Measurements from ENCODE around the gene MATN1. TPM values are rescaled to one million over a fixed set of nuclear protein-coding genes. Genes with fewer than 3 reads are reported as not detected.
A peak's percentile ranks its signal among the peaks of the same experiment; 100 is the strongest.

The MATN1 gene
- polyA plus RNA-seq, 3 donors, result 0.07 TPM; not detected in 2

DNA sequence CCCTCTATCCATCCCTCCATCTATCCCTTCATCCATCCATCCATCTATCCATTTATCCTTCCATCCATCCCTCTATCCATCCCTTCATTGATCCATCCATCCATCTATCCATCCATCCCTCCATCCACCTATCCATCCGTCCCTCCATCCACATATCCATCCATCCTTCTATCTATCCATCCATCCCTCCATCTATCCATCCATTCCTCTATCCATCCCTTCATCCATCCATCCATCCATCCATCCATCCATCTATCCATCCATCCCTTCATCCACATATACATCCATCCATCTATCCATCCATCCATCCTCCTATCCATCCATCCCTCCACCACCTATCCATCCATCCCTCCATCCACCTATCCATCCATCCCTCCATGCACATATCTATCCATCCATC is 23.6 kb downstream of the MATN1 start:
- H3K79me2 ChIP-seq (ENCODE audit: insufficient read depth, low read length), result no peaks in the 10 kb centered on the region
- no peak for DNase-seq
- H2AFZ ChIP-seq (ENCODE audit: insufficient read depth, low read depth, low read length, poor library complexity, severe bottlenecking), result no peak overlapping the region
- TF ChIP-seq, protein P1, sequence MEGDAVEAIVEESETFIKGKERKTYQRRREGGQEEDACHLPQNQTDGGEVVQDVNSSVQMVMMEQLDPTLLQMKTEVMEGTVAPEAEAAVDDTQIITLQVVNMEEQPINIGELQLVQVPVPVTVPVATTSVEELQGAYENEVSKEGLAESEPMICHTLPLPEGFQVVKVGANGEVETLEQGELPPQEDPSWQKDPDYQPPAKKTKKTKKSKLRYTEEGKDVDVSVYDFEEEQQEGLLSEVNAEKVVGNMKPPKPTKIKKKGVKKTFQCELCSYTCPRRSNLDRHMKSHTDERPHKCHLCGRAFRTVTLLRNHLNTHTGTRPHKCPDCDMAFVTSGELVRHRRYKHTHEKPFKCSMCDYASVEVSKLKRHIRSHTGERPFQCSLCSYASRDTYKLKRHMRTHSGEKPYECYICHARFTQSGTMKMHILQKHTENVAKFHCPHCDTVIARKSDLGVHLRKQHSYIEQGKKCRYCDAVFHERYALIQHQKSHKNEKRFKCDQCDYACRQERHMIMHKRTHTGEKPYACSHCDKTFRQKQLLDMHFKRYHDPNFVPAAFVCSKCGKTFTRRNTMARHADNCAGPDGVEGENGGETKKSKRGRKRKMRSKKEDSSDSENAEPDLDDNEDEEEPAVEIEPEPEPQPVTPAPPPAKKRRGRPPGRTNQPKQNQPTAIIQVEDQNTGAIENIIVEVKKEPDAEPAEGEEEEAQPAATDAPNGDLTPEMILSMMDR (IDR thresholded peaks at IDR 0.05), result no peak
- Mint-ChIP-seq H3K27me3 (ENCODE audit: low read depth in 3 of 3) (peaks cover 1 to 6% (median 5%) of the 10 kb centered on the region in 3 donors), H3K4me1 (peaks cover 2% of the 10 kb centered on the region), H3K27ac (no peak overlapping the region), H3K4me3 (no peak overlapping the region), H3K9me3 (no peaks in the 10 kb centered on the region), H3K36me3 (no peaks in the 10 kb centered on the region)
- H3K27ac ChIP-seq (ENCODE audit: low read depth in 1 of 2, low read length in 2 of 2), result no peak overlapping the region
- WGBS (ENCODE audit: insufficient coverage), result 95% methylated on average over 1 of the region's 1 CpG
- H3K9ac ChIP-seq (ENCODE audit: insufficient read depth, low read length, poor library complexity, severe bottlenecking), result no peak overlapping the region
- H3K9me3 ChIP-seq (replicated peaks in 1 of 2; ENCODE audit: control insufficient read depth in 1 of 2, insufficient read depth in 1 of 2, low read length in 2 of 2), result no peaks in the 10 kb centered on the region
- no peaks in the 10 kb centered on the region for H3K36me3 ChIP-seq (replicated peaks in 1 of 2; ENCODE audit: control insufficient read depth in 1 of 2, insufficient read depth in 2 of 2, low read length in 2 of 2)
- no peak overlapping the region for H3K4me3 ChIP-seq (replicated peaks in 1 of 3; ENCODE audit: low read depth in 2 of 3, low read length in 3 of 3)
- no peaks in the 10 kb centered on the region for H3K4me1 ChIP-seq (ENCODE audit: control insufficient read depth in 1 of 2, insufficient read depth in 2 of 2, low read length in 2 of 2)
- H3K4me2 ChIP-seq (replicated peaks; ENCODE audit: extremely low read depth, low read length, poor library complexity, severe bottlenecking), result no peak overlapping the region
- H3K27me3 ChIP-seq (ENCODE audit: control insufficient read depth in 2 of 2, insufficient read depth in 2 of 2, low read length in 2 of 2), result no peaks in the 10 kb centered on the region
- no peaks in the 10 kb centered on the region for H4K20me1 ChIP-seq (ENCODE audit: insufficient read depth, low read length)
- intact Hi-C loops (cut with micrococcal nuclease), result loop anchor here in 1 of 2 donors (10.0 kb wide), 2 partner anchors 905 to 1005 kb away; no protein-coding TSS in a partner anchor

DNA sequence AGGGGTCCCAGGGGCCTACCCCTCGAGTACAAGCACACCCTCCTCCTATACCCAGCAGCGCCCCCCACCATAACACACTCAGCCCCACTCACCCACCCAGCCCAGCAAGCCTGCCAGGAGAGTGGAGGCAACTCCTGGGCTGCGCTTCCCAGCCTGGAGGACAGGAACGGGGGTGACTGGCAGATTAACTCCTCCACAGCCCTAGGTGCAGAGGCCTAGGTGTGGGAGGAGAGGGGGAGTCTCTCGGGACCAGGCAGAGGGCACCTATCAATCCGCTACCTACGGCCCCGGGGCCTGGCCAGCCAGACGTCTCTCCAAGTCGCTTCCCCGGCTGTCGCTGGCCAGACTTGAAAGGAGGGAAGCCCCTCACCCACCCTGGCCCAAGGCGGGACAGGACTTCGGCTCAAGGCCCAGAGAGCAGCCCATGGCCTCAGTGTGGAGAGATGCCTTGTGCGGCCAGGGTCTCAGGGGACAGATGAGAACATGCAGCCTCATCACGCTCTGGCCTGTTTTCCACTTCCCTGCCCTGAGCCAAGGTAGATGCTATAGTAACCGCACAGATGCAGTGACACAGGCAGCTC is 24.9 kb downstream of the MATN1 start:
- no peaks in the 10 kb centered on the region for H3K4me1 ChIP-seq (ENCODE audit: control insufficient read depth in 1 of 2, insufficient read depth in 2 of 2, low read length in 2 of 2)
- H2AFZ ChIP-seq (ENCODE audit: insufficient read depth, low read depth, low read length, poor library complexity, severe bottlenecking), result no peak overlapping the region
- 97% methylated on average over 12 of the region's 17 CpGs for whole genome bisulfite sequencing (ENCODE audit: insufficient coverage)
- H3K9me3 Mint-ChIP-seq, result no peaks in the 10 kb centered on the region
- H4K20me1 ChIP-seq (ENCODE audit: insufficient read depth, low read length), result no peaks in the 10 kb centered on the region
- H3K27me3 ChIP-seq (ENCODE audit: control insufficient read depth in 2 of 2, insufficient read depth in 2 of 2, low read length in 2 of 2), result no peaks in the 10 kb centered on the region
- H3K27ac ChIP-seq (ENCODE audit: low read depth in 1 of 2, low read length in 2 of 2), result no peak overlapping the region
- H3K27me3 Mint-ChIP-seq (ENCODE audit: low read depth in 3 of 3), result peaks cover 1 to 5% (median 5%) of the 10 kb centered on the region in 3 donors
- no peak overlapping the region for H3K4me2 ChIP-seq (replicated peaks; ENCODE audit: extremely low read depth, low read length, poor library complexity, severe bottlenecking)
- intact Hi-C loops (cut with micrococcal nuclease), result no loop called here
- no peaks in the 10 kb centered on the region for H3K36me3 Mint-ChIP-seq
- H3K9ac ChIP-seq (ENCODE audit: insufficient read depth, low read length, poor library complexity, severe bottlenecking), result no peak overlapping the region
- TF ChIP-seq, protein P1 (IDR thresholded peaks at IDR 0.05), result no peak
- peaks cover 2% of the 10 kb centered on the region for H3K4me1 Mint-ChIP-seq
- peak overlapping the region in 1 of 7 donors; percentile 12 for H3K27ac Mint-ChIP-seq
- no peak for DNase-seq
- H3K4me3 Mint-ChIP-seq, result no peak overlapping the region
- H3K9me3 ChIP-seq (replicated peaks in 1 of 2; ENCODE audit: control insufficient read depth in 1 of 2, insufficient read depth in 1 of 2, low read length in 2 of 2), result no peaks in the 10 kb centered on the region
- H3K79me2 ChIP-seq (ENCODE audit: insufficient read depth, low read length), result no peaks in the 10 kb centered on the region
- H3K4me3 ChIP-seq (replicated peaks in 1 of 3; ENCODE audit: low read depth in 2 of 3, low read length in 3 of 3), result no peak overlapping the region
- H3K36me3 ChIP-seq (replicated peaks in 1 of 2; ENCODE audit: control insufficient read depth in 1 of 2, insufficient read depth in 2 of 2, low read length in 2 of 2), result no peaks in the 10 kb centered on the region

Data from CD14-positive monocyte (primary cell).